HepG2 (cell line): ENCODE measurements around the gene TRMT10C. TPM values are rescaled to one million over a fixed set of nuclear protein-coding genes. Genes with fewer than 3 reads are reported as not detected.
A peak's percentile ranks its signal among the peaks of the same experiment; 100 is the strongest.

ENCODE experiments used
- ATAC-seq: fragments of 200-7000 bp; cut with Tn5 transposase; 3 replicates; pipeline ENCODE4 v1.9.1; 2020; ENCODE audit warnings: mild to moderate bottlenecking, moderate library complexity
- BruUV-seq: library from RNA; stranded (reverse); fragments of 400-500 nt; replicated peaks from 2 replicates; lab custom pipeline; 2021; lab: Mats Ljungman, UMichigan
- CTCF ChIA-PET: fragments of 300-600 bp; formaldehyde crosslinking; extraction: SDS; loops from one replicate; lab custom pipeline; 2021; ENCODE audit warnings: low total read pairs, inconsistent platforms, low intra/inter-chr PET ratio; lab: Yijun Ruan, JAX
- POLR2A ChIA-PET: fragments of 350-600 bp; sonication (Branson Sonifier 250); formaldehyde crosslinking; loops from one replicate; lab custom pipeline; 2020; ENCODE audit warnings: antibody characterized with exemption, inconsistent platforms; lab: Yijun Ruan, JAX
- DNase-seq: peaks from one replicate; pipeline ENCODE4 v3.0.0-alpha.2; 2015; ENCODE audit warnings: low spot score
- FAIRE-seq: peaks from 3 replicates; lab custom pipeline; 2011; peaks lifted over from hg19 to GRCh38; lab: Jason Lieb, UNC
- H2AFZ ChIP-seq: one replicate; pipeline ENCODE4 v1.6.1; 2011; ENCODE audit warnings: low read length, inconsistent platforms
- H3K27ac ChIP-seq: fragments of 300-600 bp; 3 replicates; pipeline ENCODE4 v1.8.0; 2011; ENCODE audit warnings: mixed run types, mild to moderate bottlenecking, mixed read lengths, low read length, inconsistent platforms; ENCODE audit not compliant: insufficient read depth; ENCODE audit errors: extremely low read length
- H3K27me3 ChIP-seq, 2 experiments: fragments of 200-600 bp in 1 of 2; 2 replicates in 1 of 2; 3 replicates in 1 of 2; pipeline versions ENCODE4 v1.6.0 to v1.8.0; 2011; ENCODE audit warnings: low read length in 2 of 2, mild to moderate bottlenecking in 2 of 2, moderate library complexity in 2 of 2, inconsistent platforms in 1 of 2; ENCODE audit not compliant: insufficient read depth in 2 of 2, control insufficient read depth in 1 of 2
- H3K36me3 ChIP-seq, 2 experiments: fragments of 200-600 bp in 1 of 2; replicated peaks in 1 of 2; 2 replicates in 1 of 2; 3 replicates in 1 of 2; pipeline versions ENCODE4 v1.5.1 to v1.8.0; 2011; ENCODE audit warnings: low read length in 2 of 2, inconsistent platforms in 1 of 2; ENCODE audit not compliant: insufficient read depth in 2 of 2, control insufficient read depth in 1 of 2
- H3K4me1 ChIP-seq: 2 replicates; pipeline ENCODE4 v1.5.1; 2012; ENCODE audit warnings: low read length, inconsistent platforms; ENCODE audit not compliant: insufficient read depth
- H3K4me2 ChIP-seq: 2 replicates; pipeline ENCODE4 v1.6.0; 2011; ENCODE audit warnings: low read depth, low read length, inconsistent platforms
- H3K4me3 ChIP-seq, 3 experiments: fragments of 200-600 bp in 1 of 3; sonication (generic), shearing (Covaris generic) in 1 of 3; replicated peaks in 1 of 3; 2 replicates each; pipeline ENCODE4 v1.5.1; 2011 to 2016; ENCODE audit warnings: low read length in 3 of 3, inconsistent platforms in 2 of 3, low read depth in 2 of 3, mild to moderate bottlenecking in 2 of 3, control low read depth in 1 of 3, mixed read lengths in 1 of 3; ENCODE audit not compliant: insufficient read depth in 1 of 3
- H3K79me2 ChIP-seq: one replicate; pipeline ENCODE4 v1.6.1; 2011; ENCODE audit warnings: low read length, inconsistent platforms; ENCODE audit not compliant: insufficient read depth
- H3K9ac ChIP-seq: 2 replicates; pipeline ENCODE4 v1.6.0; 2011; ENCODE audit warnings: mild to moderate bottlenecking, low read depth, low read length, inconsistent platforms; ENCODE audit not compliant: insufficient read depth
- H3K9me3 ChIP-seq: 2 replicates; pipeline ENCODE4 v1.5.1; 2012; ENCODE audit warnings: mild to moderate bottlenecking, low read length
- H4K20me1 ChIP-seq: 2 replicates; pipeline ENCODE4 v1.6.0; 2011; ENCODE audit warnings: inconsistent platforms, mild to moderate bottlenecking, low read length, moderate library complexity; ENCODE audit not compliant: insufficient read depth
- CEBPB ChIP-seq: IDR thresholded peaks from 2 replicates; pipeline ENCODE4 v1.6.1; 2011; ENCODE audit warnings: low read depth, low read length, improper control_type of control experiment, borderline replicate concordance
- HOXA5 ChIP-seq: sonication (generic); formaldehyde crosslinking; IDR thresholded peaks from 2 replicates; pipeline ENCODE4 v1.4.0; 2020; ENCODE audit warnings: missing genetic modification reagents
- JARID2 ChIP-seq: sonication (generic); formaldehyde crosslinking; IDR thresholded peaks from 2 replicates; pipeline ENCODE4 v1.8.1; 2023; ENCODE audit warnings: missing genetic modification reagents, inconsistent platforms; ENCODE audit not compliant: insufficient replicate concordance
- JUND ChIP-seq: sonication (generic); formaldehyde crosslinking; IDR thresholded peaks from 2 replicates; pipeline ENCODE4 v1.8.0; 2022; ENCODE audit warnings: mild to moderate bottlenecking, missing genetic modification reagents
- MED1 ChIP-seq: sonication (generic); formaldehyde crosslinking; IDR thresholded peaks from 2 replicates; pipeline ENCODE4 v1.4.0; 2020; ENCODE audit warnings: missing genetic modification reagents
- NFE2 ChIP-seq: sonication (generic); formaldehyde crosslinking; IDR thresholded peaks from 2 replicates; pipeline ENCODE4 v1.4.0; 2020; ENCODE audit warnings: missing genetic modification reagents
- PRDM10 ChIP-seq: sonication (generic); formaldehyde crosslinking; IDR thresholded peaks from 2 replicates; pipeline ENCODE4 v1.4.0; 2020; ENCODE audit warnings: low read depth, missing genetic modification reagents
- SIX1 ChIP-seq: sonication (generic); formaldehyde crosslinking; IDR thresholded peaks from 2 replicates; pipeline ENCODE4 v1.4.0; 2020; ENCODE audit warnings: missing genetic modification reagents, borderline replicate concordance
- YEATS2 ChIP-seq: sonication (generic); formaldehyde crosslinking; IDR thresholded peaks from 2 replicates; pipeline ENCODE4 v1.4.0; 2020; ENCODE audit warnings: missing genetic modification reagents, borderline replicate concordance
- ZKSCAN1 ChIP-seq: fragments of 150-350 bp; IDR thresholded peaks from 2 replicates; pipeline ENCODE4 v1.6.1; 2014; ENCODE audit warnings: low read length
- ZNF256 ChIP-seq: sonication (generic); formaldehyde crosslinking; conservative IDR thresholded peaks from 2 replicates; pipeline ENCODE4 v1.4.0; 2020; ENCODE audit warnings: missing genetic modification reagents
- ZNF891 ChIP-seq: sonication (generic); formaldehyde crosslinking; IDR thresholded peaks from 2 replicates; pipeline ENCODE4 v1.5.0; 2020; ENCODE audit warnings: mild to moderate bottlenecking, missing genetic modification reagents
- whole genome bisulfite sequencing: methylation state at CpG from one replicate; pipeline ENCODE4 v1.1.6; 2017; ENCODE audit warnings: low lambda C conversion rate; 5-methylcytosine and 5-hydroxymethylcytosine counted together
- in situ Hi-C: cut with HindIII; loops from 2 replicates; pipeline ENCODE4 v1.10.0; 2017; ENCODE audit warnings: low pct_unique_long_range_greater_than_20kb; ENCODE audit not compliant: extremely low pct_ligation_motif_present
- intact Hi-C: fragments of 100-400 bp; cut with micrococcal nuclease; formaldehyde crosslinking; loops from one replicate; pipeline ENCODE4 v1.10.0; 2022; ENCODE audit not compliant: unreplicated experiment
- polyA plus RNA-seq, 8 experiments: library from polyadenylated mRNA; depleted of rRNA in 3 of 8; stranded (reverse) in 7 of 8; unstranded in 1 of 8; fragments of >200 nt; fragmentation: Illumina TruSeq in 4 of 8; extraction: Trizol in 4 of 8; gene quantifications; 2 replicates each; pipeline versions ENCODE4 v1.2.1 to v1.2.3, GENCODE V29; 2011 to 2016; ENCODE audit warnings: low read depth in 4 of 8, missing spikeins in 1 of 8, mixed read lengths in 1 of 8; ENCODE audit not compliant: insufficient read depth in 1 of 8
- total RNA-seq, 5 experiments: library from RNA; depleted of rRNA; stranded (reverse); fragments of >200 nt; fragmentation: Illumina TruSeq; extraction: Trizol; gene quantifications; 2 replicates each; pipeline ENCODE4 v1.2.3, GENCODE V29; 2016; ENCODE audit warnings: low read depth in 1 of 5
- TF ChIP-seq, protein P1 (sequence below): IDR thresholded peaks from 2 replicates; pipeline ENCODE4 v1.6.1; 2016; ENCODE audit warnings: low read depth
- TF ChIP-seq, protein P2 (sequence below): sonication (generic); formaldehyde crosslinking; IDR thresholded peaks from 2 replicates; pipeline ENCODE4 v1.9.0; 2021; ENCODE audit warnings: missing genetic modification reagents, borderline replicate concordance

Gene TRMT10C
- total and polyA plus RNA-seq, 2 of the 13 experiments (the other 11 are each of a cell fraction or from before 2014, with no cell fraction given), result 10.8 to 39.2 TPM

DNA sequence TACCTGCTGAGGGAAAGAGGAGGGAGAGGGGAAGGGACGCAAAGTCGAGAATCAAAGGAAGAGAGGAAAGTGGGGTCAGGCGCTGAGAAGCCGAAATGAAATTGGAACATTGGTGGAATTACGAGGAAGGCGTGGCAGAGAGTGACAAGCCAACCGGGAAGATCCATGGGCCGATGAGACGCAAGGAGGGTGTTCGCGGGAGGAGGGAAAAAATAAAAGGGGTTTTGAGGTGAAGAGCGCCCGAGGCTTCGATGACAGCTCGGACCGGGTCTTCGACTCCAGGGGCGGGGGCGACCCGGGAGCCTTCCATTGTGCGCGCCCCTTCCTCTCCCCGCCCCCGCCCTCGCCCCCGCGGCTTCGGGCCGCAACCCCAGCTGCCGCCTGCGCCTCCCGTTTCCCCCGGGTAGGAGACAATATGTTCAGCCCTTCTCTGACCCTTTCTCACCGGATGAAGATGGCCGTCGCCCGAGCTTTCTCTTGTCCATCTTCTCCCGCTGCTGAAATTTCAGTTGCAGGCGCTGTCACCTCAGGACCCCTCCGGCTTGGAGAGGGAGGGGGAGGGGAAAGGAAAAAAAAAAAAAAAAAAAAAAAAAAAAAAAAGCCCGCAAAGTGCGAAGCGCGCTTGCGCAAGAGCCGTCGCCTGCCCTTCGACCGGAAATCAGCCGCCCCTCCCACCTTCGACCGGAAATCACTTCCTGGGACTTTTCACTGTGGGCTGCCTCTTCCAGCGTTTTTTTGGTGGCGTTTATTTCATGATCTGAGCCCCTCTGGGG is 48.8 kb upstream of the TRMT10C start, which contains the start of gene SENP7:
SENP7 (minus strand) TSS at position 567 of the 773 bp plus-strand sequence; CDS start at position 485, 82 bp downstream.
- no peak for FAIRE-seq
- no peaks in the 10 kb centered on the region for H3K36me3 ChIP-seq
- no peaks in the 10 kb centered on the region for H4K20me1 ChIP-seq
- in situ Hi-C loops, result loop anchor here (5.0 kb wide), 1 partner anchor 59 kb away; the partner anchor contains the start of gene PCNP
- H3K79me2 ChIP-seq, result peaks cover 7% of the 10 kb centered on the region
- 1% methylated on average over 40 of the region's 54 CpGs for WGBS
- H3K9ac ChIP-seq, result peak within 1 kb of the TSS; percentile 85
- no peaks in the 10 kb centered on the region; a peak in 1 of 5 replicates for H3K27me3 ChIP-seq
- intact Hi-C loops, result loop anchor here (1.0 to 10.0 kb wide), 3 partner anchors 48 to 122 kb away; partner anchors contain the start of gene TRMT10C
- H3K4me2 ChIP-seq, result peak within 1 kb of the TSS; percentile 78
- peak within 1 kb of the TSS; percentile 93 for H2AFZ ChIP-seq
- no TSS peak for BruUV-seq
- CTCF ChIA-PET, result no interaction called here
- H3K4me3 ChIP-seq, result peak within 1 kb of the TSS; percentile 80 to 92 (median 83)
- H3K9me3 ChIP-seq, result no peaks in the 10 kb centered on the region
- H3K4me1 ChIP-seq, result peaks cover 13% of the 10 kb centered on the region
- POLR2A ChIA-PET, result interaction anchor here (0.6 to 2.7 kb wide), 8 partner anchors 12 to 1681 kb away, joined by 3 to 14 read pairs (median 4); partner anchors contain the start of genes PCNP and TRMT10C
- H3K27ac ChIP-seq, result peak within 1 kb of the TSS; percentile 93
- DNase-seq, result peak; percentile 71
- ATAC-seq, result peak; percentile 85
- no peak for TF ChIP-seq NFE2 (CRISPR knock-in tag)
- TF ChIP-seq HOXA5 (CRISPR knock-in tag), result 0 out of 2 replicates have a peak, but pooled peaks have one; percentile 38
- peak; percentile 58; the same call in 1 of the 2 replicates for TF ChIP-seq YEATS2
- no peak for TF ChIP-seq JARID2 (CRISPR knock-in tag)
- TF ChIP-seq PRDM10, result 0 out of 2 replicates have a peak, but pooled peaks have one; percentile 20
- TF ChIP-seq, protein P1, sequence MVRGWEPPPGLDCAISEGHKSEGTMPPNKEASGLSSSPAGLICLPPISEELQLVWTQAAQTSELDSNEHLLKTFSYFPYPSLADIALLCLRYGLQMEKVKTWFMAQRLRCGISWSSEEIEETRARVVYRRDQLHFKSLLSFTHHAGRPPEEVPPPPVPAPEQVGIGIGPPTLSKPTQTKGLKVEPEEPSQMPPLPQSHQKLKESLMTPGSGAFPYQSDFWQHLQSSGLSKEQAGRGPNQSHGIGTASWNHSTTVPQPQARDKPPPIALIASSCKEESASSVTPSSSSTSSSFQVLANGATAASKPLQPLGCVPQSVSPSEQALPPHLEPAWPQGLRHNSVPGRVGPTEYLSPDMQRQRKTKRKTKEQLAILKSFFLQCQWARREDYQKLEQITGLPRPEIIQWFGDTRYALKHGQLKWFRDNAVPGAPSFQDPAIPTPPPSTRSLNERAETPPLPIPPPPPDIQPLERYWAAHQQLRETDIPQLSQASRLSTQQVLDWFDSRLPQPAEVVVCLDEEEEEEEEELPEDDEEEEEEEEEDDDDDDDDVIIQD (CRISPR knock-in tag), result peak; percentile 21; the same call in 1 of the 2 replicates
- TF ChIP-seq ZNF891 (CRISPR knock-in tag), result 0 out of 2 replicates have a peak, but pooled peaks have one; percentile 18
- peak; percentile 96 for TF ChIP-seq CEBPB
- no peak for TF ChIP-seq JUND (CRISPR knock-in tag)
- TF ChIP-seq ZKSCAN1, result no peak
- peak; percentile 41; the same call in 1 of the 2 replicates for TF ChIP-seq MED1 (CRISPR knock-in tag)
- TF ChIP-seq, protein P2, sequence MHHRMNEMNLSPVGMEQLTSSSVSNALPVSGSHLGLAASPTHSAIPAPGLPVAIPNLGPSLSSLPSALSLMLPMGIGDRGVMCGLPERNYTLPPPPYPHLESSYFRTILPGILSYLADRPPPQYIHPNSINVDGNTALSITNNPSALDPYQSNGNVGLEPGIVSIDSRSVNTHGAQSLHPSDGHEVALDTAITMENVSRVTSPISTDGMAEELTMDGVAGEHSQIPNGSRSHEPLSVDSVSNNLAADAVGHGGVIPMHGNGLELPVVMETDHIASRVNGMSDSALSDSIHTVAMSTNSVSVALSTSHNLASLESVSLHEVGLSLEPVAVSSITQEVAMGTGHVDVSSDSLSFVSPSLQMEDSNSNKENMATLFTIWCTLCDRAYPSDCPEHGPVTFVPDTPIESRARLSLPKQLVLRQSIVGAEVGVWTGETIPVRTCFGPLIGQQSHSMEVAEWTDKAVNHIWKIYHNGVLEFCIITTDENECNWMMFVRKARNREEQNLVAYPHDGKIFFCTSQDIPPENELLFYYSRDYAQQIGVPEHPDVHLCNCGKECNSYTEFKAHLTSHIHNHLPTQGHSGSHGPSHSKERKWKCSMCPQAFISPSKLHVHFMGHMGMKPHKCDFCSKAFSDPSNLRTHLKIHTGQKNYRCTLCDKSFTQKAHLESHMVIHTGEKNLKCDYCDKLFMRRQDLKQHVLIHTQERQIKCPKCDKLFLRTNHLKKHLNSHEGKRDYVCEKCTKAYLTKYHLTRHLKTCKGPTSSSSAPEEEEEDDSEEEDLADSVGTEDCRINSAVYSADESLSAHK (CRISPR knock-in tag), result no peak
- TF ChIP-seq ZNF256 (CRISPR knock-in tag), result no peak
- TF ChIP-seq SIX1, result no peak
